ENCODE results near the gene HTR4.
"Not testable (repeated sequence)": the region's sequence is repeated elsewhere in the genome, so short reads cannot be mapped to it uniquely, and the experiment has no call there.

Gene HTR4

DNA sequence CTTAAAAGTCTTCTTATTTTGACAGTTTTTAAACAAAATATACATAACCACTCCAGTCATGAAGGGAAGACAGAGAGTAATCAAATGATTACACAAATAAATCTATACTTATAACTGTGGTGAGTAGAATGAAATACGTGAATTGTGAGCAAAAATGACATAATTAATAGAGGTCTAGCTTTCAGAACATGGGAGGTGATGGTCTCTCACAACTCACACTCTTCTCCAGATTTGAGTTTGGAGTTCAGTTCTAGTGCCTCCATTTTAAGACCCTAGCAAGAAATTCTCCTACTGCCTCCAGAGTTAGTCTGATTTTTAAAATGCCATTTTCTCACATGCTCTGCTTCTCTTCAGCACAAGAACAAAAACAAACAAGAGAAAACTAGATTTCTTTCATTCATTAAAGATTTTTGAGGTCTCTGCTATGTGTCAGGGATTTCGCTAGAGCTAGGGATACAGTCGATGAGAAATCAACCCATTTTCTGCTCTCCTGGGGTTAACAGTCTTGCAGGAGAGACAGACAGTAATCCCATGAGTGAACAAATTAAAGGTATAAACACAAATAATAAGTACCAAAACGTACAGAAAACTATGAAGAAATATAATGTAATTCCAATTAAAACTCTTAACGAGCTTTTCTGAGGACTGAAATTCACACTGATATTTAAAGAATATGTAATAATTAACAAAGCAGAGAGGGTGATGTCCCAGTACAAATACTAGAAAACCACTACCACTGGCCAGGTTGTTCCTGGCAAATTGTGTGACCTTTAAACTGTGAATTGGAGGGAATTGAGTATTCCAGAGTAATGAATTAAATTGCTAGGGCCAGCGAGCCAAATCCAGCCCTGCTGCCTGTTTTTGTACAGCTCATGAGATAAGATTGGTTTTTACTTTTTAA lies 27.1 kb upstream of the HTR4 start:
- Histone ChIP-seq H2AFZ (ENCODE audit: low read length) (no peak overlapping the region), H3K9ac (ENCODE audit: low read depth, low read length, poor library complexity, severe bottlenecking) (no peak overlapping the region), H3K4me2 (ENCODE audit: low read depth, low read length, poor library complexity, severe bottlenecking) (no peak overlapping the region), H3K27me3 (ENCODE audit: insufficient read depth, low read length, poor library complexity, severe bottlenecking) (no peaks in the 10 kb centered on the region), H3K4me1 (ENCODE audit: insufficient read depth, low read length, poor library complexity, severe bottlenecking) (no peaks in the 10 kb centered on the region), H3K9me2 (replicated peaks; ENCODE audit: low read depth, low read length) (no peaks in the 10 kb centered on the region), H4K20me1 (ENCODE audit: insufficient read depth, low read length, poor library complexity, severe bottlenecking) (no peaks in the 10 kb centered on the region), H3K4me3 (ENCODE audit: low read length, poor library complexity, severe bottlenecking) (no peak overlapping the region), H3K36me3 (ENCODE audit: insufficient read depth, low read length) (no peaks in the 10 kb centered on the region), H3K9me3 (ENCODE audit: insufficient read depth, low read depth, low read length) (no peaks in the 10 kb centered on the region), H3F3A (ENCODE audit: low read depth) (no peaks in the 10 kb centered on the region), H3K79me2 (ENCODE audit: insufficient read depth, low read length) (no peaks in the 10 kb centered on the region)
- TF ChIP-seq, protein P1, sequence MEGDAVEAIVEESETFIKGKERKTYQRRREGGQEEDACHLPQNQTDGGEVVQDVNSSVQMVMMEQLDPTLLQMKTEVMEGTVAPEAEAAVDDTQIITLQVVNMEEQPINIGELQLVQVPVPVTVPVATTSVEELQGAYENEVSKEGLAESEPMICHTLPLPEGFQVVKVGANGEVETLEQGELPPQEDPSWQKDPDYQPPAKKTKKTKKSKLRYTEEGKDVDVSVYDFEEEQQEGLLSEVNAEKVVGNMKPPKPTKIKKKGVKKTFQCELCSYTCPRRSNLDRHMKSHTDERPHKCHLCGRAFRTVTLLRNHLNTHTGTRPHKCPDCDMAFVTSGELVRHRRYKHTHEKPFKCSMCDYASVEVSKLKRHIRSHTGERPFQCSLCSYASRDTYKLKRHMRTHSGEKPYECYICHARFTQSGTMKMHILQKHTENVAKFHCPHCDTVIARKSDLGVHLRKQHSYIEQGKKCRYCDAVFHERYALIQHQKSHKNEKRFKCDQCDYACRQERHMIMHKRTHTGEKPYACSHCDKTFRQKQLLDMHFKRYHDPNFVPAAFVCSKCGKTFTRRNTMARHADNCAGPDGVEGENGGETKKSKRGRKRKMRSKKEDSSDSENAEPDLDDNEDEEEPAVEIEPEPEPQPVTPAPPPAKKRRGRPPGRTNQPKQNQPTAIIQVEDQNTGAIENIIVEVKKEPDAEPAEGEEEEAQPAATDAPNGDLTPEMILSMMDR (conservative IDR thresholded peaks at IDR 0.05; ENCODE audit: low read length), result no peak
- TF ChIP-seq EZH2phosphoT487 (IDR thresholded peaks at IDR 0.05; ENCODE audit: borderline replicate concordance), result no peak

DNA sequence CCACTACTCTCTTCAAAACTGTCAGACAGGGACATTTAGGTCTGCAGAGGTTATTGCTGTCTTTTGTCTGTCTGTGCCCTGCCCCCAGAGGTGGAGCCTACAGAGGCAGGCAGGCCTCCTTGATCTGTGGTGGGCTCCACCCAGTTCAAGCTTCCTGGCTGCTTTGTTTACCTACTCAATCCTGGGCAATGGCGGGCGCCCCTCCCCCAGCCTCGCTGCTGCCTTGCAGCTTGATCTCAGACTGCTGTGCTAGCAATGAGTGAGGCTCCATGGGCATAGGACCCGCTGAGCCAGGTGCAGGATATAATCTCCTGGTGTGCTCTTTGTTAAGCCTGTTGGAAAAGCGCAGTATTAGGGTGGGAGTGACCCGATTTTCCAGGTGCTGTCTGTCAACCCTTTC lies 19.4 kb upstream of the HTR4 start:
- not testable (repeated sequence) for H4K20me1 ChIP-seq (ENCODE audit: insufficient read depth, low read length, poor library complexity, severe bottlenecking); H3K27me3 ChIP-seq (ENCODE audit: insufficient read depth, low read length, poor library complexity, severe bottlenecking); H3F3A ChIP-seq (ENCODE audit: low read depth); H3K4me2 ChIP-seq (ENCODE audit: low read depth, low read length, poor library complexity, severe bottlenecking); H3K79me2 ChIP-seq (ENCODE audit: insufficient read depth, low read length); H2AFZ ChIP-seq (ENCODE audit: low read length); H3K4me1 ChIP-seq (ENCODE audit: insufficient read depth, low read length, poor library complexity, severe bottlenecking); H3K4me3 ChIP-seq (ENCODE audit: low read length, poor library complexity, severe bottlenecking); H3K36me3 ChIP-seq (ENCODE audit: insufficient read depth, low read length); H3K9me3 ChIP-seq (ENCODE audit: insufficient read depth, low read depth, low read length); H3K9me2 ChIP-seq (replicated peaks; ENCODE audit: low read depth, low read length); H3K9ac ChIP-seq (ENCODE audit: low read depth, low read length, poor library complexity, severe bottlenecking)

DNA sequence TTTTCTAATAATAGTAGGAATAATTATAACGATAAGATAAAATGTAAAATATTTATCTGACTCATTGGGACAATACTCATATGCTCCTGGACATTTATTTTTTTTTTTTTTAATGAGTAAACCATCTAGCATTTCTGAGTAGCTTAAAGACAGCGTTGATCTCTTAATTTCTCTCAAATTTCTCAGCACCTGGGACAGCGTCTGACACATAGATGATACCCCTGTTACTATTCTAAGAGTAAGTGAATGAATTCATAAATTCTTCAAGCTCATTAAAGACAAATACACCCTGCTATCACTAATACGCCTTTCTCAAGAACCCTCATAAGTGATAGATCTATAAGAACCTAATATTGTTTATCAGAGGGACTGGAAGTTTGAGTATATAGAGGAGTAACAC lies 12.0 kb upstream of the HTR4 start:
- Histone ChIP-seq H3K4me2 (ENCODE audit: low read depth, low read length, poor library complexity, severe bottlenecking) (no peak overlapping the region), H3K79me2 (ENCODE audit: insufficient read depth, low read length) (no peaks in the 10 kb centered on the region), H2AFZ (ENCODE audit: low read length) (no peak overlapping the region), H3K36me3 (ENCODE audit: insufficient read depth, low read length) (no peaks in the 10 kb centered on the region), H3K4me1 (ENCODE audit: insufficient read depth, low read length, poor library complexity, severe bottlenecking) (no peaks in the 10 kb centered on the region), H3K27me3 (ENCODE audit: insufficient read depth, low read length, poor library complexity, severe bottlenecking) (peaks cover 6% of the 10 kb centered on the region), H3K4me3 (ENCODE audit: low read length, poor library complexity, severe bottlenecking) (no peak overlapping the region), H3K9me2 (replicated peaks; ENCODE audit: low read depth, low read length) (no peaks in the 10 kb centered on the region), H3F3A (ENCODE audit: low read depth) (no peaks in the 10 kb centered on the region), H4K20me1 (ENCODE audit: insufficient read depth, low read length, poor library complexity, severe bottlenecking) (no peaks in the 10 kb centered on the region), H3K9me3 (ENCODE audit: insufficient read depth, low read depth, low read length) (no peaks in the 10 kb centered on the region), H3K9ac (ENCODE audit: low read depth, low read length, poor library complexity, severe bottlenecking) (no peak overlapping the region)
- TF ChIP-seq EZH2phosphoT487 (IDR thresholded peaks at IDR 0.05; ENCODE audit: borderline replicate concordance), result no peak
- TF ChIP-seq, protein P1 (conservative IDR thresholded peaks at IDR 0.05; ENCODE audit: low read length), result no peak

DNA sequence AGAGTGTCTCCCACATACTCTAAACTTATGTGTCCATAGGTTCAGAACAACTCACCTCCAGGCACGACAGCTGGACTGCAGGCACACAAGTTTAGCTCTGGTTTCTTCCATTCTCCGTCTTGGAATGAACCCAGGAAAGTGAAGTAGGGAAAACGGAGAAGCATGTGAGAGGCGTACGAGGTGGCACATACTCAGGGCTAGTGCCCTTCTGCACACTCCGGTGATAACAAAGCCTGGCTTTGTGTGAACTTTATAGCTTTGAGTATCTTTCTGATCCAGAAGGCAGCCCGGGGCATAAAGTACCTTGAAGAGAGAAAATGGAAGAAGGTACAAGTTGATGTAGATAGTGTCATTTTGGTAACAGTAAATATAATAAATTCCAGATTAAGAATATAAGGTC lies 11.1 kb upstream of the HTR4 start:
- no peaks in the 10 kb centered on the region for H3K79me2 ChIP-seq (ENCODE audit: insufficient read depth, low read length)
- no peak overlapping the region for H2AFZ ChIP-seq (ENCODE audit: low read length)
- no peak overlapping the region for H3K4me3 ChIP-seq (ENCODE audit: low read length, poor library complexity, severe bottlenecking)
- no peaks in the 10 kb centered on the region for H3K36me3 ChIP-seq (ENCODE audit: insufficient read depth, low read length)
- no peaks in the 10 kb centered on the region for H3K4me1 ChIP-seq (ENCODE audit: insufficient read depth, low read length, poor library complexity, severe bottlenecking)
- no peak for TF ChIP-seq EZH2phosphoT487 (IDR thresholded peaks at IDR 0.05; ENCODE audit: borderline replicate concordance)
- TF ChIP-seq, protein P1 (conservative IDR thresholded peaks at IDR 0.05; ENCODE audit: low read length), result no peak
- no peak overlapping the region for H3K9ac ChIP-seq (ENCODE audit: low read depth, low read length, poor library complexity, severe bottlenecking)
- H3K9me3 ChIP-seq (ENCODE audit: insufficient read depth, low read depth, low read length), result no peaks in the 10 kb centered on the region
- no peaks in the 10 kb centered on the region for H4K20me1 ChIP-seq (ENCODE audit: insufficient read depth, low read length, poor library complexity, severe bottlenecking)
- H3F3A ChIP-seq (ENCODE audit: low read depth), result no peaks in the 10 kb centered on the region
- no peak overlapping the region for H3K4me2 ChIP-seq (ENCODE audit: low read depth, low read length, poor library complexity, severe bottlenecking)
- H3K9me2 ChIP-seq (replicated peaks; ENCODE audit: low read depth, low read length), result no peaks in the 10 kb centered on the region
- H3K27me3 ChIP-seq (ENCODE audit: insufficient read depth, low read length, poor library complexity, severe bottlenecking), result peaks cover 6% of the 10 kb centered on the region
